Stimulated activated CD4-positive, alpha-beta T cell treated with anti-CD3 and anti-CD28 coated beads, Interleukin-2, amount 100 ng/mL, for 4 hours (primary cell): Measurements from ENCODE around the gene CPA2.
A peak's percentile ranks its signal among the peaks of the same experiment; 100 is the strongest.

Experiments
- DNase-seq: peaks from one replicate; pipeline ENCODE4 v3.0.0-alpha.2; 2020; ENCODE audit warnings: low read depth

Gene CPA2

DNA sequence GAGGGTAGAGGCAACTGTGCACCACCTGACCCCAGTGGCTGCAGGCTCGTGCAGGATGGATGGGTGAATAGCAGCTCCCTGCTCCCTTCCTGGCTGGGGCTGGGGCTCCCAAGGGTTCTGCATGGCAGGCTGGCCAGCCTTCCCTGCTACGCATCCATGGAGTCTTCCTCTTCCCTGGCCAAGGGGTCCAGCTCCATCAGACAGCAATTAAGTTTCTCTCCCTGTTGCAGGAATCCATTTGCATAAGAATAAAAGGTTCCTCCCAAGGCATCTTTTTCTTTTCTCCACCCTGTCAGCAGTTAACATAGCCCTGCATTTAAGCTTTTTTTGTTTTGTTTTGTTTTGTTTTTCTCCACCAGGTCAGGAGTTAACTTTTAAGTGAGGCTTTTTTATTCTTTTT, 10.0 kb upstream of the CPA2 start:
- DNase-seq: no peak

DNA sequence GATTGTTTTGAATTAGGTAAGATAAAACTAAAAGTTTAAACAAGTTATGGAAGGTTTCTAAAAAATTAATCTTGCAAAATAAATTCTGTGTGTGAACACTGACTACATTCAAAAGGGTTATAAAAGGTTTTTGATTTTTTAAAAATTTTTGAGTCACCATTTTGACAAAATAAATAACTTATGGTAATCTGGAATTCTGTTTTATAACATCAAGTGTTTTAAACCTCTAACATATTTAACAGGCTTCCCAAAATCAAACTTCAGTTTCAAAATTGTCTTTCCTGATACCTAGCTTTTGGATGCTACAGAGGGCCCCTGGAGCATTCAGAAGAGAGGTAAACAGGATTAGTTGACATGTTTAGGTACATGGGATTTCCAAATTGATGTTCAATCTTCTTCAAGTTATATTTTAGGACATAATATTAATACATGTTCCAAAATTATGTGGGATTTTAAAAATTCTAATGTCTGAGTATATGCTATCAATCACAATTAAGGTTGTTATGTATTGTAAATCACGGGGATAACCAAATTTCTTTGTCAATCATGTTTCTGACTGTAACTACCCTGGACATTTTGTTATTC, 8.1 kb upstream of the CPA2 start:
- DNase-seq: no peak

DNA sequence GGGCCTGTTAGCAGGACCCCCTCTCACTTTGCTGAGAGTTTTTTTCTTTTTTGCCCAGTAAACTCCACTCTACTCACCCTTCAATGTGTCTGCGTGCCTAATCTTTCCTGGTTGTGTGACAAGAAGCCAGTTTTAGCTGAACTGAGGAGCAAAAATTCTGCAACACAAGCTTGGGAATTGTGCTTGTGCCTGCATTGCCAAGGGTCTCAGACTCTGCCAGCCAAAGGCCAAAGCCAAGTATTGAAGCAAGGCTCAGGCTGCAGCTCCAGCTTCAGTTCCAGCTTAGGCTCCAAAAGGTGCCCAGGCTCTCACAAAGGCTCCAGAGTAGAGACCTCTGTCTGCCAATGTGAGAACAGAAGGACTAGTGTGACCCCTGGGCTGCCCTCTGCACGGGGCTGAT, 4.2 kb upstream of the CPA2 start:
- DNase-seq: no peak

DNA sequence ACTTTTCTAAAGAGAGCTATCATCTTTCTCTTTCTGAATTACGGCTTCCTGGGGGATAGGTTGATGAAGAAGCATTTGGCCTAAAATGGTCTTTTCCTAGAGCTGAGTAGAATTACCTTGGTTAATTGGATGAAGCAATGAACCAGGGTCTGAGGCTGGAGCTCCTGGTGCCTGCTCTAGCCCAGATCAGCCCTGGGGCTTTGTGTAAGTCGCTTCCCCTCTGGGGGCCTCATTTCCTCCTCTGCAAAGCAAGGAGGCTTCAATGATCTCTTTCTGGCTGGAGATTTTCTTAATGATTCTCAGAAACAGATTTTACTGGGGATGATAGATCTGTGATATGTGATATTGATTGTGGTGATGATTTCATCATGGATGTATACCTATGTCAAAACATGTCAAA, 3.5 kb upstream of the CPA2 start:
- no peak for DNase-seq

DNA sequence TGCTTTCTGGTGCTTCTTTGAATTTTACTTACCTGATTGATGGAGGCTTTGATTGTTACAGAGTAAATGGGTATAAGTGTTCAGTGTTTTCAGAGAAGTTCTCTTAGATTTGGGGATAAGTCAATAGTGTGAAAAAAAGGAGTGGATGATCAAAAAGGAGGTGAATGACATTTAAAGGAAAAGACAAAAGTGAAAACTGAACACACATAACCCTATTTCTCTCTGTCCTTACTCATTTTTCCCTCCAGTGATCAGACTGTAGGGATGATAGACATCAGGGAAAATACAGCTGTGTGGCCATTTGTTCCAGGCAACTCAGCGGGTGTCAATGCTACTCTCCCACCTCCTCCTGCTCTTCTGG, 278 bp downstream of the CPA2 start:
- DNase-seq: no peak

DNA sequence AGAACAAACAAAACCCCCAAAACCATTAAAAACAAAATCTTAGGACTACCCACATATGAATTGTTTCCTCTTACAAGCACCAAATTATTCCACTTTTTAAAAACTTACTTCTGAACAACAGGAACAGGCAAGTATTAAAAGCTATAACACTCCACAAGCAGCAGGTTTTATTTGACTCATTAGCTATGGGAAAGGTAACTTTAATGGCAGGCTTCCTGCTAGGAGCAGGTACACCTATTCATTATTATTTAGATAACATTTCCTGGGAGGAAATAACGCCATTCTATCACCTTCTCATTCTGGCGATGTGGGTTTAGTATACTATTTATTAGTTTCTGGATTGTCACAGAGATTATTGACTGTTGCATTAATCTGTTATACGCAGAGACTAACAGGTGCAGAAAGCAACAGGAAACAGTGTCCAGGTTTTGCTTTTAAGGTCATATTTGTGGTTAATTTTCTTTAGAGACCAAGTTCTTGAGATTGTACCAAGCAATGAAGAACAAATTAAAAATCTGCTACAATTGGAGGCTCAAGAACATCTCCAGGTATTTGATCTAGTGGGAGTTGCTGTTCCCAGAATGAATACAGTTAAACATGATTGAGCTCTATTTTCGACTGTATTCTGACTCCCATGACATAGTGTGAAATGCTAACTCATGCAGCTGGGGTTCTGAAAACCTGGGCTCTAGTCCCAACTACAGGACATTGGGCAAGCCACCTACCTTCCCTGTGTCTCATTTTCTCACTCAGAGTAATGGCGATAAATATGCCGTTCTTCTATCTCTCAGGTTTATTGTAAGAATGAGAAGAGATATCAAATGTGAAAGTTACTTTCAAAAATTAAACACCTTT, 2.0 kb downstream of the CPA2 start:
- no peak for DNase-seq

DNA sequence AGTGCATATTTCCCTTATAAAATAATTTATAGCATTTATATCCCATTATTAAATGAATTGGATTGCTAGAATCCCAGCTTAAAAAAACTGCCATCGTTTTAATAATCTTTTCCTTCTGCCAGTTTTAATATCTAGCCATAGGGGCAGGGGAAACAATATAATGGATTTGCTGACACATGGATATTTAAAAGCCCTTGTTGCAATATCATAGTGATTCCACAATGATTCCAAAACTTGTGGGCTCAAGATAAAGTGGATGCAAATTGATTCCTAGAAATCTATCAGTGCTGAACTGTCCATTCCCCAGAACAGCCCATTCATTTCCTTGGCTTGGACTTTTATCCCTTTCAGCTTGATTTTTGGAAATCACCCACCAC, 2.6 kb downstream of the CPA2 start:
- no peak for DNase-seq

DNA sequence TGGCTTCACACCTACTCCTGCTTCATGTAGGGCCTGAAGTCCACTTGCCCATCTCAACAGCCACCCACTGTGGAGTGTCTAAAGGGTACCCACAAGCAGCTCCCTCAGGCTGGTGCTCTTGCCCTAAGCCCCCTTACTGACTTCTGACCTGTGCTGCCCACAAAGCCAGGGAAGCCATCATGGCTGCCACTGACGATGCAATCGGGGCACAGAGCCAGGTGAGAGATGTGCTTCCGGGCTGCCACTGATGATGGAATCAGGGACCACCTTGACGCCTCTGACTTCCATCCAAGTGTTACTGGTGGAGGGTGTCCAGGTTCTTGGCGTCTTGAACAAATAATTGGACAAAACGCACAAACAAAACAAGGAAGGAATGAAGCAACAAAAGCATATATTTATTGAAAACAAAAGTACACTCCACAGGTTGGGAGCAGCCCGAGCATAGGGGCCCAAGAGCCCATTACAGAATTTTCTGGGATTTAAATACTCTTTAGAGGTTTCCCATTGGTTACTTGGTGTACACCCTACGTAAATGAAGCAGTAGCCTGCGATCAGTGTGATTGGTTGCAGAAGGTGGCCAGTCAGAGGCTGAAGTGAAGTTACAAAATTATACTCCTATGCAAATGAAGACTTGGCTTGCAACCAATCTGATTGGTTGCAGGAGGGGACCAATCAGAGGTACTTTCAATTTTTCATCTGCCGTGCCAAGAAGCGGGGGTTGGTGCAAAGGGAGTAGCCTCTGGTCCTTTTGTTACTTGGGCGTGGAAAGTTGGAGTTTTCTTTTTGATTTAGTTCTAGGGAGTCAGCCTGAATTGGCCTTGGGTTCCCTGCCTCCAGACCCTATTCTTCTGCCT, 4.5 kb downstream of the CPA2 start:
- no peak for DNase-seq

DNA sequence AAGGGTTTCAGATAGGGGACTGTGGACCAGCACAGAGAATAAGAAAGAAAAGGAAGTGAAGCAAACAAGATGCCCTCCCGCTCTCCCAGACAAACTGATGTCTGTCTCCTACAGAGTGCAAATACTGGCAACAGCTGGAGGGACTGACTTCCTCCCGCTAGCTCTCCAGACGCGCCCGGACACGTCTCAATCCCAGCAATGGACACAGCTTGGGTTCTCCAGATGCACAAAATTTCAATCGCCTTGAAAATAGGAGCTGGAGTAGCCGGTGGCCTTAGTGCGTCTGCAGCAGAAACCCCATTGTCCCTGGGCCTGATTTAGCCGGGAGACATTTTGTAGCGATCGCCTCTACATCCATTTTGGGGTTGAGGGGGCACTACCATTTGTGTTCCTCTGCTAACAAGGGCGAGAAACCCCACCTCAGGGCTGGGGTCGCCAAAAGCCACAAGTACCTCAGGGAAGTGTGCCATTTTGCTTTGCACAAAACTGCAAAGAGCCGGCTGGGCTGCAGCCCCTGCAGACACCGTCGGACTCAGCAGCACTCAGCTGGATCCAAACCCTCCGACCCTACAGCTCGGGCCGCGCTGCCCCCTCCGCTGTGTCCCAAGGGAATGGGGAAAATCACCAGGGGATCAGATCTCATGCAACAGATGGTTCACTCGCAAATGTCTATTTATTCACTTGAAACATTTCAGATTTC, 5.9 kb downstream of the CPA2 start:
- no peak for DNase-seq

DNA sequence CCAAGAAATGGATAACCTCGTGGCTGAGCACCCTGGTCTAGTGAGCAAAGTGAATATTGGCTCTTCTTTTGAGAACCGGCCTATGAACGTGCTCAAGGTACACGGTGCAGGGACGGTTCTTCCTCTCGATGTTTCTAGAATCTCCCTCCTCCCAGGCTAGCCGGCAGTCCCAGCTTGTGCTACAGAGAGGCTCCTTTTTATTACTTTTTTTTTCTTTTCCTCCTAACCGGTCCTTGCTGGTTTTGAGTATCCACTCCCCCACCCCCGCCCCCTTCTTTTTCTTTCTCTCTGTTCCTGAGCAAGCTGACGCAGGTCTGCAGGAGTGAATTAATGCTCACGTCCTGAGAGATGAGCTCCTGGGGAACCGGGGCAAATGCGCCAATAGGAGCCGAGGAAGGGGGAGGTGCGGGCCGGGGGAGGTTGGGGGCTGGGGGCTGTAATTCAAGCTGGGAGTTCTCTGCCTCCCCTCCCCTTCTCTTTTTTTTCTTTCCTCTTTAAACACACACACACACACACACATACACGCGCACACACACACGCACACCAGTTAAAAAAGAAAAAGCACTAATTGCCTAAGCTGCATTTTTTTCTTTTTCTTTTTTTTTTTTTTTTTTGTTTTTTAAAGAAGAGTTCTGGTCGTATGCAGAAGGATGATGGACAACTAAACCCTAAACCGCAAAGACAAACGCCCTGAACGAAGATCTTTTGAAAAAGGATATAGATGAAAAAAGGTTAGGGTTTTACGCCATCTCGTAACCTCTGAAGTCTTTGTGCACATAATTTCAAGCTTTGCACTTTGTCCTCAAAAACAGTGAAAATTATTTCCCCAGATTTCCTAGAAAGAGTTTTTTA, 6.6 kb downstream of the CPA2 start:
- DNase-seq: no peak

DNA sequence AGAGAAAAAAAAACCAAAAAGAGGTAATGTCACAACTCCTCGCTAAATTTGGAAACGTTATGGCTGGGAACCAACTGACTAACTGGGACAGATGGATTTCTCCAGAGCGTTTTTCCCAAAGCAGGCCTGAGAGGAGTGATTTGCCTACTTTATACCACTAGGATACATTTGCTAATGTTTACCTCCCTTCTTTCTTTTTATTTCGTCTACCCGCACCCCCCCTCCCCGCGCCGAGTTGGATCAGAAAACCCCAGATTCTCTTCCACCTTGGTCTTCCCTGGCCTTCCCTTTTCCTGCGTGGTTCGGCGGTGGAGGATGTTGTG, 7.2 kb downstream of the CPA2 start:
- DNase-seq: no peak

DNA sequence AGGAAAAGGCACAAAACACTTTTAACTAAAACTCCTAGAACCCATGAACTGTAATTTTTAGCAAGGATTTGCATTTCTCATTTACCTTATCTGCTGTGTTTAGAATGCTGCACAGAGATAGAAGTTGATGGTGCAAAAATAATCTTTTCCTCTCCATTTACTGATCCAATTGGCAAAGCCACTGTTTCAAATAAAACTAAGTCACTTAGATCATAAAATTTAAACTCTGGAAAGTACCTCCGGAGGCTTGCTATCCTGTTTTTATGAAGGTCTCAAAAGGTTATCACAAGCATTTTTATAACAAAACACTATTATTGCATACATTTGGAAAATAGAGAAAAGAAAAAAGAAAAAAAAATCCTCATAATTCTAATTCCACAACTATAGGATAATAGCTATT, 7.6 kb downstream of the CPA2 start:
- no peak for DNase-seq

DNA sequence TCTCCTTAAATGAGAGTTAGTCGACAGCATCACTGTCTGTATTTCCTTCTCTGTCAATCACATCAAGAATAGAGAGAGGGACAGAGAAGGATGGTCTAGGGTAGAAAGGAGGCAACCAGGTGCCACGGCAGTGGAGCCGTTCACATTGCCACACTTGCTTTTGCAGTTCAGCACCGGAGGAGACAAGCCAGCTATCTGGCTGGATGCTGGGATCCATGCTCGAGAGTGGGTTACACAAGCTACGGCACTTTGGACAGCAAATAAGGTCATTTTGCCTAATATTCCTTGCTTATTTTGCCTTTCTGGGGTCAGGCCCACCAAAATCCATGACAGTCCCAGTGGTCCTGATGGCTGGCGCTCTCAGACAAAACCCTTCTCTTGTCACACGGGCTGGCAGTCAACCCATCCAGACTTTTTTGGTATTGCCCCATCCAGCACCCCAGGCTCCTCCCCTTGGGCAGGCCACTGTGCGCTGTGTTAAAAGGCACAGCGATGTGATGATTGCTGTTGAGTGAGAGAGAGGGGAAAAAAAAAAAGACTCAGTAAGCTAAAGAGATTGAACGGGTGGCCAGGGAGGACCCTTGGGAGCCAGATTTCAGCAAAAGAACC, 8.4 kb downstream of the CPA2 start:
- no peak for DNase-seq

DNA sequence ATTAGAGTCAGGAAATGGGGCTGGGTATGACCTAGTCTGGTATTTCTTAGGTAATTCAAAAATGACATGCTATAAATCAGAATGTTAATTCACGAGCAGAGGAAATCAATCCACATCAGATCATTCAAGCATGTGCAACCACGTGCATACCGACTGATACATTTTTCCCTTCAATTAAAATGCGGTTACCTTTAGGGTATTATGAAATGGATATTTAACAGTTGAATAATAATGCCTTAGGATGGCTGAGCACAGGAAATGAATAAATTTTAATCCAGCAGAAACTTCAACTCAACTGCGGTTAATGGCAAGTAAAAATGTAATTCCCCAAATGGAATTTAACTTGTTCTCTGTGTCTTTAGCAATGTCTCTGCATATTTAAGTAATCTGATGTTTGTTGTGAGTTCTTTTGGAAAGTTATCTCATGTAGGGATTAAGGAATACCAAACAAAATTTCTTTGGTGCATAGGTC, 9.2 kb downstream of the CPA2 start:
- no peak for DNase-seq

DNA sequence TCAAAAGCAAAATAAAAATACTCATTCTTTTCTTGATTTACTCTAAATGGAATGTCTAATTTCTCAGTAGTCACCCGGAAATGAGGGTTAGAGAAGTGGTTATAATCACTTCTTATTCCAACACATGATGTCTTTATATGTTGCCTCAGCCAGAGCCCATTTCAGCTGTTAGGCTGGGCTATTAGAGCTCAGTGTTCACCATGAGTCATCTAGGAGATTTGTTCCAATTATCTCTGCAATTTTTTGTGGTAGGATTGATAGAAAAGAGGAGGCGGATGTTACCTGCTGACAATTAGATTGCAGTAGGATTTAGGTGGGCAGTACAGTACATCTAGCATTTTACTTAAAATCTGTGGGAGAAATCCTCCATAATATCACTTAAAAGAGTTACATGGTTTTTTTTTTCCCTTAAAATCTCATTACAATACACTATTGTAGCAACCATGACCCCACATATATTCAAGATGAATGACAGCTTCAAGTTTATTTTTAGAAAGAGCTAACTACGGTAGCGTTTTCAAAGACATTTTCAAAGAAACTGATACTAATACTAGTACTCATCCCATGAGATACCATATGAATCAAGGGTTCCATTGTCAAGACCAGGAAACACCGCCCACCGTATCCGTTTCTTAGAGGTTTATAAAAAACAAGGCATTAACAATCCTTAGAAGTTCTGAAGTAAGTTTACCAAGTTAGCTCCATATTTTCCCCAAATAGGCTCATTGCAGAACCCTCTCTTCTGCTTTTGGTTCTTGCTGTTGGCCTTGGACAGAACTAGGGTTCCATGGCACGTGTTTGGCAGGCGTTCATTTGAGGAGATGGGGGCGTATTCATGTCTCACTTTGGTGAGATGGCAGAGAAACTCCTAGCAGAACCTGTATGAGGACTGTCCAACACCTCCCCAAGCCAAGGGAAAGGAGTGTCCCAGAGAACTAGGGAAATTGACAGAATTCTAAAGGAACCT, 10.4 kb downstream of the CPA2 start:
- peak; percentile 16 for DNase-seq

DNA sequence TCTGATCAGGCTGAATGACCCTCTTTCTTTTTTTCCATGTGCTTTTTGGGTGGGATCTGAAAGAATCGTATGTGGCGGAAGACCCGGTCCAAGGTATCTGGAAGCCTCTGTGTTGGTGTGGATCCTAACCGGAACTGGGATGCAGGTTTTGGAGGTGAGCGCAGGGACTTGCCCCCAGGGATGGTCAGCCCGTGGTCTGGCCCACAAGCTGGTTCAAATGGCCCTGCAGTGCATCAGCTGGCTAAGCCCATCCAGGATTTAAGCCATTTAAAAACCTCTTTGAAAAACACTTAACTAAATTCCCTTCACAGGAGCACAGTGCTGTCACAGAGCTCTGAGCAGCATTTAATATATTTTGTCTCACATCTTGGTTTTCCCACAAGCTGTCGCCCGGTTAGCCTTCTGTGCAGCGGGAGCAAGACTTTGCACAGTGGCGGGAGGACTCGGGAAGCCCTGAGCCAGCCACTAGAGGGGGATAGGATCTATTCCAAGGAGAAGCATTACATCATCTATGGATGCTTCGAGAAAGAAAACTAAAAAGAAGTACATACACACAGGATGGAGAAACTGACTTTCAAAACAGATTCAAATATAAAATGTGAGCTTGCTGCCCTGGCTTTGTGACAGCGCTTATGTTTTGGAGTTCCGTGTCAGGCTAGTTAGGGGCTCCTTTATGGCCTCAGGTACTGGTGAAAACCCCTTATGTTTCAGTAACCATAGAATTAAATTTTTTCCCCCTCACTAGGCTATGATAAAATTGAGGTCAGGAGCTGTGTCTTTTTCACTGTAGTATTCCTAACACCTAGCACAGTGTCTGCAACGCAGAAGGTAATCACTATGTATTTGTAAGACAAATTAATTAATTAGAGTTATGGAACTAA, 11.3 kb downstream of the CPA2 start:
- no peak for DNase-seq

DNA sequence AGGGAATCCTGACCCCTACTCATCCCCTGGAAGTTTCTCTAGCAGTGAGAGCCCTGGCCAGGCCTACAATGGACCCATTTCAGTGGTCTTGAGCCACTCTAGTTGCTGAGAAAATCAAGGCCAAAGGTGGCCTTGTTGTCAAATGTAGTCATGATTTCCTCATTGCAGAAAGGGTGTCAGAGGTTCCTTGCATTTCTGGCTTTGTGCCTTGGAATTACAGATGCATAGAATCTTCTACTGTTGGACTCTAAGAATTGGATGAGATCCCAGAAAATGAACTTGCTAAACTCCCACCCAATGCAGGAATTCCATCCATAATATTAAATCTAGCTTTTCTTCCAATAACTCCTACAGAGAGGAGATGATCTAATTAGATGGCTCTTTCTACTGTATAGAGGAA, 12.2 kb downstream of the CPA2 start:
- DNase-seq: no peak

DNA sequence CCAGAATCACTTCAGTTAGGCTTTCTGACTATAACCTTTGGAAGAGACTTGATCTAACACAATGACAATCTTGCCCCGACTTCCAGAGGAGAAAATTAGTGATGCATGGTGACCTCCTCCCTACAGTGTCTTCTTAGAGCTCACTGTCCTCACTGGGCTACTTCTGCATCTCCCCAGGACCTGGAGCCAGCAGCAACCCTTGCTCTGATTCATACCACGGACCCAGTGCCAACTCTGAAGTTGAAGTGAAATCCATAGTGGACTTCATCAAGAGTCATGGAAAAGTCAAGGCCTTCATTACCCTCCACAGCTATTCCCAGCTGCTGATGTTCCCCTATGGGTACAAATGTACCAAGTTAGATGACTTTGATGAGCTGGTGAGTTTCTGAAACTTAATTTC, 12.6 kb downstream of the CPA2 start:
- DNase-seq: no peak

DNA sequence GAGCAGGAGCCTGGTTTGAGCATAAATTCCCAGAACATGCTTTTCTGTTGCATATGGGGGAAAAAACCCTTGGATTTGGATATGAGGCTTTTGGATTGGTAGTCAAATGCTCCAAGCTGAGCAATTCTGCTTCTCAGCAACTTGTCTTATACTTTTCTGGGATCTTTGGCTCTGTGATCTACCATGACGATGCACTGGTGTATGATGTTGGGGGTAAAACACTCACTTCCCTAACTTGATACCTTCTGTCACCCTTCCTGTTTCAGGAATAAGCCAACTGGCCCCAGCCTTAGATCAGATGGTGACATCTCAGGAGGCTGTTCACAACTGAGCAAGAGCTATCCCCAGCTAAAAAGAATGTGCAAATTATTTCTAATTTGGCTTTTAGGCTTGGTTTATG, 13.2 kb downstream of the CPA2 start:
- no peak for DNase-seq
